Cerebellar nuclear complex (tissue), 1 donor: ENCODE results near the gene EHD4.

Experiments used
- DNase-seq, 2 experiments: peaks; one replicate each; lab custom pipeline; 2025; lab: John Stamatoyannopoulos, UW

EHD4 gene

GRCh38 chr15:41994772-41995475 lies 22.6 kb upstream of the EHD4 start:
- no peak for DNase-seq

GRCh38 chr15:41994171-41994650 lies 21.9 kb upstream of the EHD4 start:
- no peak for DNase-seq

- DNase-seq, result no peak
Measured at GRCh38 chr15:41993472-41994170, 21.3 kb upstream of the EHD4 start.

- DNase-seq, result no peak
Measured at GRCh38 chr15:41992803-41993190, 20.4 kb upstream of the EHD4 start.

GRCh38 chr15:41992151-41992802 lies 19.9 kb upstream of the EHD4 start:
- no peak for DNase-seq

GRCh38 chr15:41990691-41991090 lies 18.3 kb upstream of the EHD4 start:
- DNase-seq, result no peak

GRCh38 chr15:41990243-41990605 lies 17.9 kb upstream of the EHD4 start:
- DNase-seq, result no peak

GRCh38 chr15:41989573-41990242 lies 17.4 kb upstream of the EHD4 start:
- peak in 1 of 2 experiments; percentile 11 for DNase-seq

- DNase-seq, result no peak
Measured at GRCh38 chr15:41988896-41989572, 16.7 kb upstream of the EHD4 start.

- no peak for DNase-seq
Measured at GRCh38 chr15:41987925-41988275, 15.5 kb upstream of the EHD4 start.

- DNase-seq, result no peak
Measured at GRCh38 chr15:41987246-41987924, 15.0 kb upstream of the EHD4 start.

- no peak for DNase-seq
Measured at GRCh38 chr15:41985236-41986160, 13.1 kb upstream of the EHD4 start.

GRCh38 chr15:41984622-41985021 lies 12.3 kb upstream of the EHD4 start:
- DNase-seq, result no peak

GRCh38 chr15:41983621-41984571 lies 11.5 kb upstream of the EHD4 start:
- no peak for DNase-seq

- no peak for DNase-seq
Measured at GRCh38 chr15:41983221-41983620, 10.9 kb upstream of the EHD4 start.

GRCh38 chr15:41982133-41982930 lies 10.0 kb upstream of the EHD4 start:
- no peak for DNase-seq

- no peak for DNase-seq
Measured at GRCh38 chr15:41981371-41982132, 9.2 kb upstream of the EHD4 start.
